T-helper 2 cell treated with Interferon-gamma antibody and Interleukin-4, amounts not matched to agents 5 μg/mL and 100 μg/mL, for 36 hours (primary cell): ENCODE data around the gene TTL.
"Not testable (repeated sequence)": the region's sequence is repeated elsewhere in the genome, so short reads cannot be mapped to it uniquely, and the experiment has no call there.

ENCODE experiments used
- DNase-seq: peaks from one replicate; pipeline ENCODE4 v3.0.0; 2021; ENCODE audit warnings: low spot score
- H3K27ac Mint-ChIP-seq: one replicate; pipeline ENCODE4 v1.8.0; 2021; ENCODE audit warnings: mild to moderate bottlenecking, mixed read lengths
- H3K27me3 Mint-ChIP-seq: one replicate; pipeline ENCODE4 v1.8.0; 2021; ENCODE audit warnings: low read depth, mixed read lengths
- H3K36me3 Mint-ChIP-seq: one replicate; pipeline ENCODE4 v1.8.0; 2021; ENCODE audit warnings: low read depth, mixed read lengths
- H3K4me1 Mint-ChIP-seq: one replicate; pipeline ENCODE4 v1.8.0; 2021; ENCODE audit warnings: low read depth, mixed read lengths
- H3K4me3 Mint-ChIP-seq: one replicate; pipeline ENCODE4 v1.8.0; 2022; ENCODE audit warnings: mild to moderate bottlenecking, moderate library complexity, mixed read lengths
- H3K9me3 Mint-ChIP-seq: one replicate; pipeline ENCODE4 v1.8.0; 2021; ENCODE audit warnings: mixed read lengths

Gene TTL

DNA sequence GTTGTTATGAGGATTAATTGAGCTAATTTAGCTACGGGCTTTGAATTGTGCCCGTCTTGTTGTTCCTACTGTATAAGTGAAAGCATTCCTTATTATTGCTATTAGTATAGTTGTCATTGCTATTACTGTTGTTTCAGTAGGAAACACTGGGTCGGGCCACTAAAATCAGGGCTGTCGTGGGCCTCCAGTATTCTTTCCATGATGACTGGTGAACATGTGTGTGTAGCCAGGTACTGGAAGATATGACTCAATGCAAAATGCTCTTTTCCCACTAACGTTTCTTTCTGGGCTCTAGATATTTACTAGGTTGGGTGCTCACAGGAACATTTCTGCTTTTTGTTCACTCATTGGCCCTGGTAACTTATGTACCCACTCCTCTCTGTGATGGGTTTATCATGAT, 4.9 kb downstream of the TTL start:
- H3K4me3 Mint-ChIP-seq, result no peak overlapping the region
- no peak for DNase-seq
- H3K27ac Mint-ChIP-seq, result no peak overlapping the region
- H3K27me3 Mint-ChIP-seq, result no peaks in the 10 kb centered on the region
- peaks cover 13% of the 10 kb centered on the region for H3K36me3 Mint-ChIP-seq
- no peaks in the 10 kb centered on the region for H3K9me3 Mint-ChIP-seq
- H3K4me1 Mint-ChIP-seq, result peaks cover 22% of the 10 kb centered on the region

DNA sequence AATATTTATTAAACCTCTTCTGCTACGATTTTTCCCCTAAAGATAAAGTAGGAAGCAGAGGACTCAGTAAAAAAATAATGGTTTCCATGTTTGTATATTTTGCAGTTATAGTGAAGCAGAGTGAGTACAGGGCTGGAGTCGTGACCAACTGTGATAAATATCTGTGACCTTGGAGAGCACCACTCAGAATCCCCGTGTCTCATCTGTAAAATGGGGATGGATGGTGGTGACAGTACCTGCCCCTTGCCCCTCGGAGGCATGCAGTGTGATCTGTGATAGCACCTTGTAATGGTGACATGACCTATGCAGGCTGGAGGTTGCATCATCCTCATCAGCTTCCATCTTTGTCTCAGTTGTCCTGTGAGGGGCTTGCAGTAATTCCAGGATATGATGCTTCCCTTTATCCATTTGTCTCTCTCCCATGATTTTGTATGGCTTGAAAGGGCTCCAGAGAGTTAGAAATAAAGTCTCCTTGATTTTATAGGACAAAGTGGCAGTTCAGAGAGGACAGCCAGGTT, 5.5 kb downstream of the TTL start:
- no peak for DNase-seq
- Mint-ChIP-seq H3K27me3 (no peaks in the 10 kb centered on the region), H3K4me1 (peaks cover 22% of the 10 kb centered on the region), H3K36me3 (peaks cover 13% of the 10 kb centered on the region), H3K9me3 (no peaks in the 10 kb centered on the region), H3K27ac (no peak overlapping the region), H3K4me3 (no peak overlapping the region)

DNA sequence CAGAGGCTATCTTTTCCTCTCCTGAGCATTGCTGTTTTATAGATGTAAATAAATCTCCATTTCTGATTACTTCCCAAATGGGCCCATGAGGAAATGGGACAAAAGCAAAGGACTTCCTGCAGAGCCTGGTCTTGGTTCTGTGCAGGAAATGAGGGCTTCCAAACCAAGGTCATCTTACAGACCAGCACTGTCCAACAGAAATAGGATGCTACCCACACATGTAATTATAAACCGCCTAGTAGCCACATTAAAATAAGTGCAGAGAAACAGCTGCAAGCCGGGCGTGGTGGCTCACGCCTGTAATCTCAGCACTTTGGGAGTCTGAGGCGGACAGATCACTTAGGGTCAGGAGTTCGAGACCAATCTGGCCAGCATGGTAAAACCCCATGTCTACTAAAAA, 6.2 kb downstream of the TTL start:
- H3K27me3 Mint-ChIP-seq, result no peaks in the 10 kb centered on the region
- no peak for DNase-seq
- peaks cover 15% of the 10 kb centered on the region for H3K36me3 Mint-ChIP-seq
- H3K27ac Mint-ChIP-seq, result no peak overlapping the region
- H3K4me3 Mint-ChIP-seq, result no peak overlapping the region
- H3K9me3 Mint-ChIP-seq, result no peaks in the 10 kb centered on the region
- H3K4me1 Mint-ChIP-seq, result peaks cover 21% of the 10 kb centered on the region

DNA sequence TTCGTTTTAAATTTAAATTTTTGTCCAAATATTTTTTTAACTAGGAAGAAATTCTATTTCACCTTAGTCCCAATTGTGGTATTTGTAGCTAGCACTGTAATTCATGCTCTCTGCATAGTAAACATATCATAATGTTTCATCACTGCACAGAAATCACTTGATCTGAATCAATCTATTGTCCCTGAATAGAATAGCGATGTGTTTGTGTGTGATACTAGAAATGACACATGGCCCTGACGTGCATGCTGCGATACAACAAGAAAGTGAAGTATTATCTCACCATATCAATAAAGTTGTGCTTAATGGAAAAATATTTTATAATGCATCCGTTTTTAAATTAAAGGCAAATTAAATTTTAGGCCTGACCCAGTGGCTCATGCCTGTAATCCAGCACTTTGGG, 10.0 kb downstream of the TTL start:
- H3K4me1 Mint-ChIP-seq, result peaks cover 2% of the 10 kb centered on the region
- DNase-seq, result no peak
- peaks cover 10% of the 10 kb centered on the region for H3K36me3 Mint-ChIP-seq
- H3K4me3 Mint-ChIP-seq, result no peak overlapping the region
- H3K27me3 Mint-ChIP-seq, result no peaks in the 10 kb centered on the region
- no peak overlapping the region for H3K27ac Mint-ChIP-seq
- no peaks in the 10 kb centered on the region for H3K9me3 Mint-ChIP-seq

DNA sequence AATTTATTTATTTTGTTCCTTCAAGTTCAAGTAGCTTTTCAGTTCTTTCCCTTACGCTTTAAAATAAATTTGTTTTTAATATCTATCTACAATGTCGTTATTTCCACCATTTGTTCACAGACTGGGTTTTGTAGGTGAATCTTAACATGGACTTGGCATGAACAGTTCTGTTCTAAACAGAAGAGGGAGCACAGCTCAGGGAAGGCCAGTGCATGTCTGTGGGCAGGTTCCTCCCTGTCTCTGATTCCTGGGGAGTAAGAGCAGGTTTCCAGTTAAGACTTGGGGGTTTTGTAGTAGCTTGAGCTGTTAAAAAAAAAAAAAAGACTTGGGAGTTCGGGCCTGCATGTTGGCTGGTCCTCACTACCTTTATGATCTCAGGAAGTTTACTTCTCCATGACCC, 11.1 kb downstream of the TTL start:
- Mint-ChIP-seq H3K36me3 (peaks cover 14% of the 10 kb centered on the region), H3K4me3 (no peak overlapping the region), H3K4me1 (peaks cover 2% of the 10 kb centered on the region), H3K9me3 (no peaks in the 10 kb centered on the region), H3K27ac (no peak overlapping the region), H3K27me3 (no peaks in the 10 kb centered on the region)
- no peak for DNase-seq

DNA sequence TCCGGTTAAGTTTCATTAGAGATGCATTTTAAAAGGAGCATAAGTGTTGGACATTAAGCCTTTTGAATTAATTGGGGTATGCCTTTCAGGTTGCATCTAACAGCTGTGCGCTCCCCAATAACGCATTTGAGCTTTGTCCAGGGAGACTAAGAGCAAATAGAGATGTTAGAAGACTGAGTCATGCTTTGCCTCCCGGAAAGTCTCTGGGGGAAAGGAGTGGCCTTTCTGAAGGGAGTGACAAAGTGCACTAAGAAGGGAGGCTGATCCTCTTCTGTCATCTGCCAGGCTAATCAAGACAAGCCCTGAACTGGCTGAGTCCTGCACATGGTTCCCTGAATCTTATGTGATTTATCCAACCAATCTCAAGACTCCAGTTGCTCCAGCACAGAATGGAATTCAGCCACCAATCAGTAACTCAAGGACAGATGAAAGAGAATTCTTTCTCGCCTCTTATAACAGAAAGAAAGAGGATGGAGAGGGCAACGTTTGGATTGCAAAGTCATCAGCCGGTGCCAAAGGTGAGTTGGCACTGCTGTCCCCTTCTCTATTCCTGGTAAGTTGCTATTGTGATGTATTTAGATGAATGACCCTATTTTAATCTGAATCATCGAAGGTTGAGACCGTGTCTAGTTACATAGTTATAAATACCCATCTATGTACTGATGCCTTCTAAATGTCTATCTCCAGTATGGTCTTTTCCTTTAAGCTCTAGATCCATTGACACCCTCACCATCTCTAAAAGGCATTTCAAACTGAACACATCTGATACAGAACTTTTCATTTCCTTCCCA, 12.1 kb downstream of the TTL start:
- no peak overlapping the region for H3K27ac Mint-ChIP-seq
- peaks cover 2% of the 10 kb centered on the region for H3K4me1 Mint-ChIP-seq
- H3K27me3 Mint-ChIP-seq, result no peaks in the 10 kb centered on the region
- H3K4me3 Mint-ChIP-seq, result no peak overlapping the region
- no peak for DNase-seq
- peaks cover 14% of the 10 kb centered on the region for H3K36me3 Mint-ChIP-seq
- no peaks in the 10 kb centered on the region for H3K9me3 Mint-ChIP-seq

DNA sequence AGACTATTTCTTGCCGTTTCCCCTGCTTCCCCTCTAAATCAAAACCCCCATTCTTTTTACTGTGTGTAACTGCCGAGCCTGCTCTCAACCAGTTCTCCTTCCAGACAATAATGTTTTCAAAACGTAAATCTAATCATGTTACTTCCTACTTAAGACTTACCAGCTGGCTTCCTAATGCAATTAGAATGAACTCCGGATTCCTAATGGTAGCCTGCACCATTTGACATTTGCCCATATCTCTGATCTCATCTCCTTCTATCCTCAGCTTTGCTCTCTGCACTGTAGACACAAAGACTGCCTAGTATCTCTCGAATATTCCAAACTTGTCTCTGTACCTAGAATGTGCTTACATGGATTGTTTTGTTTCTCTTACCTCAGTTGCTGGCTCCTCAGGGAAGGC, 12.9 kb downstream of the TTL start:
- Mint-ChIP-seq H3K27ac (no peak overlapping the region), H3K27me3 (no peaks in the 10 kb centered on the region), H3K4me1 (no peaks in the 10 kb centered on the region), H3K36me3 (peaks cover 14% of the 10 kb centered on the region), H3K9me3 (no peaks in the 10 kb centered on the region), H3K4me3 (no peak overlapping the region)
- no peak for DNase-seq

DNA sequence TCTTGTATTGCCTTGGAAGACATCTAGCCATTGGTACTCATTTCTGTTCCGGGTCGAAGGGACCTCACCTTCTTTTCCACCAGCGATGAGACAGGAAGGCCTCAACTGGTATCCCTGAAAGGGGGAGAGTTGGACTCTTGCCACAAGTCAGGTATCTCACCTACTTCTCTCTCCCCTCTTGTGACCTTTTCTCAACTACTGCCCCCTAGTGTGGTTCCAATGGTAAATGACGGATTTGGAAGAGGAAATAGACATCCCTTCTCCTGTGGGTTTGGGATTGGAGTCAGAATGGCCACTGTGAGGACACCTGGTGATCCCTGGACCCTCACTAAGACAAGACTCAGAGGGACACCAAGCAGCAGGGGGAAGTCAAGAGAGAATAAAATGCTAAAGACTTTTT, 13.9 kb downstream of the TTL start:
- H3K4me3 Mint-ChIP-seq, H3K9me3 Mint-ChIP-seq, DNase-seq, H3K27me3 Mint-ChIP-seq, H3K27ac Mint-ChIP-seq, H3K4me1 Mint-ChIP-seq: not testable (repeated sequence)
- H3K36me3 Mint-ChIP-seq, result peaks cover 14% of the 10 kb centered on the region

DNA sequence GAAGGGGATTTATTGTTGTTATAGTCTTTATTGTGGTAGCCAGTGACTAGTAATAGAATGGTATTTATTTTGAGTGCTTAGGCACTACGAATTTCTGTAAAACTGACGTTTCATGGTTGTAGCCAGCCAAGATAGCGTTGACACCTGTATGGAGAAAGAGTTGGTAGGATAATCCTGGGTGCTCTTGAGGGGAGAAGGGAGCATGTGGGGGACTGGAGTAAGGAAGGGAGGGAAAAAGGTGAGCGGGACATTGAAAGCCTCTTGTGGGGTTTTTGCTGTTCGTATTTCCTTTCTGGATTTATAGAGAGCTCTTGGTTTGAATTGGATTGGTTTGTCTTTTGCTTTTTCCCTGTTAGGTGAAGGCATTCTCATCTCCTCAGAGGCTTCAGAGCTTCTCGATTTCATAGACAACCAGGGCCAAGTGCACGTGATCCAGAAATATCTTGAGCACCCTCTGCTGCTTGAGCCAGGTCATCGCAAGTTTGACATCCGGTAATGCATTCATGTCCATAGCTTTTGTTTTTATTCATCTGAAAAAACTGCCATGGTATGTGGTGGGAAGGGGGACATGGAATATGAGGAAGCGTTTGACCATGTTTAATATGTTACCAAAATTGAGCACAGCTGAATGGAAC, 19.0 kb downstream of the TTL start:
- not testable (repeated sequence) for H3K4me3 Mint-ChIP-seq, H3K4me1 Mint-ChIP-seq, H3K9me3 Mint-ChIP-seq, H3K27me3 Mint-ChIP-seq, H3K27ac Mint-ChIP-seq
- peaks cover 21% of the 10 kb centered on the region for H3K36me3 Mint-ChIP-seq
- DNase-seq, result peak; percentile 30

DNA sequence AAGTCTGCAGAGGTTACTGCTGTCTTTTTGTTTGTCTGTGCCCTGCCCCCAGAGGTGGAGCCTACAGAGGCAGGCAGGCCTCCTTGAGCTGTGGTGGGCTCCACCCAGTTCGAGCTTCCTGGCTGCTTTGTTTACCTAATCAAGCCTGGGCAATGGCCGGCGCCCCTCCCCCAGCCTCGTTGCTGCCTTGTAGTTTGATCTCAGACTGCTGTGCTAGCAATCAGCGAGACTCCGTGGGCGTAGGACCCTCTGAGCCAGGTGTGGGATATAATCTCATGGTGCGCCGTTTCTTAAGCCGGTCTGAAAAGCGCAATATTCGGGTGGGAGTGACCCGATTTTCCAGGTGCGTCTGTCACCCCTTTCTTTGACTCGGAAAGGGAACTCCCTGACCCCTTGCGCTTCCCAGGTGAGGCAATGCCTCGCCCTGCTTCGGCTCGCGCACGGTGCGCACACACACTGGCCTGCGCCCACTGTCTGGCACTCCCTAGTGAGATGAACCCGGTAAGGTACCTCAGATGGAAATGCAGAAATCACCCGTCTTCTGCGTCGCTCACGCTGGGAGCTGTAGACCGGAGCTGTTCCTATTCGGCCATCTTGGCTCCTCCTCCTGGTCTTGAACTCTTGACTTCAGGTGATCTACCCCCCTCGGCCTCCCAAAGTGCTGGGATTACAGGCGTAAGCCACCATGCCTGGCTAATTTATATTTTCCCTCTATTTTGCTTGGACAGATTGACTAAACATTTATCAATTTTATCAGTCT, 27.5 kb downstream of the TTL start:
- peak overlapping the region; percentile 62 for H3K27ac Mint-ChIP-seq
- not testable (repeated sequence) for DNase-seq, H3K4me1 Mint-ChIP-seq, H3K4me3 Mint-ChIP-seq, H3K9me3 Mint-ChIP-seq, H3K27me3 Mint-ChIP-seq
- peaks cover 15% of the 10 kb centered on the region for H3K36me3 Mint-ChIP-seq

DNA sequence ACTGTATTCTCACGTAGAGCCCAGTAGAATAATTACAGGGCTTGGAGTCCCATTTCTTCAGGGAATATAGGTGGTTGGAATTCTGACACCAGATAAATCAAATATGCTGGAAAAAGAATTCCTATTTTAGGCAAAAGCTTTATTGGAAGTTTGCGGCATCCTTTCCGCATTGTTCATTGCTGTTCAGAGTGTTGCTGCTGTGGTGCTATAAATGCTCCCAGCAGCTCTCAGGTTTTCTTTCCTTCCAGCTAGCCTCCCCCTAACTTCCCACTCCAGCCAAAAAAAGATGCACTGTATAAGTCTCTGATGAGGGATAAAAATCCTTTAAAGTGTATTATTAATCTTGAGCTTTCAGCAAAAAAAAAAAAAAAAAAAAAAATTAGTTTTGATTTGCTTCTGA, 34.8 kb downstream of the TTL start:
- H3K27ac Mint-ChIP-seq, result no peak overlapping the region
- H3K36me3 Mint-ChIP-seq, result peaks cover 49% of the 10 kb centered on the region
- no peak overlapping the region for H3K4me3 Mint-ChIP-seq
- peaks cover 9% of the 10 kb centered on the region for H3K9me3 Mint-ChIP-seq
- H3K27me3 Mint-ChIP-seq, result no peaks in the 10 kb centered on the region
- no peaks in the 10 kb centered on the region for H3K4me1 Mint-ChIP-seq
- DNase-seq, result no peak

DNA sequence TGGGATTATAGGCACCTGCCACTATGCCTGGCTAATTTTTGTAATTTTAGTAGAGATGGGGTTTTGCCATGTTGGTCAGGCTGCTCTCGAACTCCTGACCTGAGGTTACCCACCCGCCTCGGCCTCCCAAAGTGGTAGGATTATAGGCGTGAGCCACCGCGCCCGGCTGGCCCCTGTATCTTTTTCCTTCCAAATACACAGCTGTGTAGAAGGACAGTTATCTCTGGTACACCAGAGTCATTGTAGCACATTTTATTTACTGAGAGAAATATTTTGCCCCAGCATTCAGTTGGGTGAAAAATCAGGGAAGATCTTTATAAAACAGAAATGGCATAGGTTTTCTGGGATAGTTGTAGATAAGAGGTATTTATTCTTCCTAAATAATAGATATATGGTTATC, 36.9 kb downstream of the TTL start:
- Mint-ChIP-seq H3K36me3 (peaks cover 60% of the 10 kb centered on the region), H3K4me3 (no peak overlapping the region), H3K27me3 (no peaks in the 10 kb centered on the region), H3K9me3 (peaks cover 9% of the 10 kb centered on the region), H3K4me1 (no peaks in the 10 kb centered on the region), H3K27ac (no peak overlapping the region)
- no peak for DNase-seq

DNA sequence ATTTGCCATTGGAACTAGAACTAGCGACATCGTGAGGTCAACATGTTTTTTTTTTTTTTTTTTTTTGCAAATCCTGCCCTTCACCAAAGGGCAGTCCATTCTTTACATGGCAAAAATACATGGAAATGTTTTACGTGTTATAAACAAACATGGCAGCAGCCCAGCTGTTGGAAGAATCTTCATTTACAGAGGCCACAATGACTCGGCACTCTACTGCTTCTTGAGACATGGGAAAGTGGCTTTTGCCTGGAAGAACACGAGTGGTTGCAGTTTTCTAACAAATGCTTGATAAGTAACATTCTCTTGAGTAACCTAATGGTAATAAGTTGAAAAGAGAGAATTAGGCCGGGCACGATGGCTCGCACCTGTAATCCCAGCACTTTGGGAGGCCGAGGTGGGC, 37.5 kb downstream of the TTL start:
- Mint-ChIP-seq H3K27ac (no peak overlapping the region), H3K27me3 (no peaks in the 10 kb centered on the region), H3K4me1 (no peaks in the 10 kb centered on the region), H3K9me3 (peaks cover 8% of the 10 kb centered on the region), H3K4me3 (no peak overlapping the region), H3K36me3 (peaks cover 61% of the 10 kb centered on the region)
- no peak for DNase-seq

DNA sequence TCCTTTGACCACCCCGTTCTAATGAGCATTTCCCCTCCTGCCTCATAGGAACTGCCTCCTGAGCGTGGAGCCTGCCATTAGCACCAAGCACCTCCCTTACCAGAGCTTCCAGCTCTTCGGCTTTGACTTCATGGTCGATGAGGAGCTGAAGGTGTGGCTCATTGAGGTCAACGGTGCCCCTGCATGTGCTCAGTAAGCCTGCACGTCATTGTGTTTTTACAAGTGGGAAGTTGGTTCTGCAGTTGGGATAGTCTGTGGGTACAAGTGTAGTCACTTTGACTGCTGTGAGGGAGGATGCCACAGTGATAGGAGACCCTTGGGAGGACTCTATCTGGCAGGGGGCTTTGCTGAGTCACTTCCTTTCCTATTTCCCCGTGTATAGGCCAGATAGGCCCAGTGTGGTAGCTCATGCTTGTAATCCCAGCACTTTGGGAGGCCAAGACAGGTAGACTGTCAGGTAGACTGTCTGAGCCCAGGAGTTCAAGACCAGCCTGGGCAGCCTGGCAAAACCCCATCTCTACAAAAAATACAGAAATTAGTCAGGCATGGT, 38.4 kb downstream of the TTL start:
- Mint-ChIP-seq H3K4me3 (no peak overlapping the region), H3K4me1 (no peaks in the 10 kb centered on the region), H3K27ac (peak overlapping the region; percentile 5), H3K9me3 (no peaks in the 10 kb centered on the region), H3K27me3 (no peaks in the 10 kb centered on the region), H3K36me3 (peaks cover 59% of the 10 kb centered on the region)
- no peak for DNase-seq
